Measurements from ENCODE around the gene NUP214.
"Not testable (repeated sequence)": the region's sequence is repeated elsewhere in the genome, so short reads cannot be mapped to it uniquely, and the experiment has no call there.

Gene NUP214

DNA sequence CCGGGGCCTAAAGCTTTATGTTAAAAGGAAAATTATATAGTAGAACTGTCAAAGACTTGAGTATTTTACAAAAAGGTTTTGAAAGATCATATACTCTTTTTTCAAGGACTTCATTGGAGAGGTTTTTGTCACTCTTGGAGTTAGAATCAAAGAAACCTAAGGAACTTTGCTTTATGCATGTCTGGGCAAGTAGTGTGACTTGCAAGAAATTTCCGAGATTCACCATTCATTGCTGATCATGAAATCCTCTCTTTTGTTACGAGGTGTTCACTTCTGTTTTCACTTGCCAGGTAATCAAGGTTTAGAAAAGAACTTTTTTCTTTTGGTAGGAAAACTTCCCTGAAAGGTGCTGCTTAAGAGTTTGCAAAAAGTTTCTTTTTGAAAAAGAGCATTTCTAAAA lies 64.8 kb downstream of the NUP214 start:
- Histone ChIP-seq H3K36me3 (ENCODE audit: control insufficient read depth in 1 of 2, insufficient read depth in 2 of 2, low read length in 2 of 2) (peaks cover 13 to 23% of the 10 kb centered on the region in 2 experiments), H3K9ac (ENCODE audit: low read length) (no peak overlapping the region), H2BK12ac (ENCODE audit: low read length) (no peak overlapping the region), H3K27me3 (ENCODE audit: insufficient read depth, low read length) (no peaks in the 10 kb centered on the region), H3K79me2 (ENCODE audit: control insufficient read depth, insufficient read depth, low read length, poor library complexity) (no peaks in the 10 kb centered on the region), H2BK120ac (ENCODE audit: insufficient read depth, low read length, poor library complexity) (no peak overlapping the region), H4K8ac (ENCODE audit: low read depth, low read length) (no peak overlapping the region), H2BK5ac (ENCODE audit: low read depth, low read length, poor library complexity) (no peak overlapping the region), H2AFZ (ENCODE audit: insufficient read depth, low read length, poor library complexity) (no peak overlapping the region), H3K4me3 (ENCODE audit: low read depth, low read length) (no peak overlapping the region), H3K18ac (ENCODE audit: low read length) (no peak overlapping the region), H3K79me1 (ENCODE audit: low read length) (no peaks in the 10 kb centered on the region), H3K4ac (ENCODE audit: low read depth, low read length) (no peak overlapping the region), H3K23ac (ENCODE audit: low read length) (no peak overlapping the region), H4K91ac (ENCODE audit: low read depth, low read length) (no peak overlapping the region), H4K12ac (ENCODE audit: low read depth, low read length) (no peak overlapping the region), H2AK5ac (ENCODE audit: low read length) (no peak overlapping the region), H3K4me1 (ENCODE audit: control insufficient read depth in 1 of 2, insufficient read depth in 2 of 2, low read length in 2 of 2) (no peaks in the 10 kb centered on the region), H3K4me2 (ENCODE audit: low read length) (no peak overlapping the region), H3K9me3 (ENCODE audit: insufficient read depth, low read depth, low read length) (peaks cover 2% of the 10 kb centered on the region), H3K14ac (ENCODE audit: low read length) (no peak overlapping the region), H3K27ac (ENCODE audit: low read depth, low read length) (no peak overlapping the region)
- no CpG with 5 or more reads among the region's 3 CpGs for WGBS (ENCODE audit: extremely low coverage, insufficient coverage, insufficient read length)
- DNase-seq = peak in 1 of 2 donors; percentile 54

DNA sequence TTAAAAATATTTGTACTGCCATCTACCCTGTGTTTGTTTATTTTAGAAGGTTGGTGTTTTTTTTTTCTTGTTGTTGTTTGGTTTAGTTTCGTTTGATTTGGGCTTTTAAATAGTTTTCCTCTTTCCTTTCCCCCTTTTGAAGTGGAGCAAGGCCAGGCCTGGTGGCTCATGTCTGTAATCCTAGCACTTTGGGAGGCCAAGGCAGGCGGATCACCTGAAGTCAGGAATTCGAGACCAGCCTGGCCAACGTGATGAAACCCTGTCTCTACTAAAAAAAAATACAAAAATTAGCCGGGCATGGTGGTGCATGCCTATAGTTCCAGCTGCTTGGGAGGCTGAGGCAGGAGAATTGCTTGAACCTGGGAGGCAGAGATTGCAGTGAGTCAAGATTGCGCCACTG lies 65.6 kb downstream of the NUP214 start:
- not testable (repeated sequence) for H3K4me2 ChIP-seq (ENCODE audit: low read length); H4K91ac ChIP-seq (ENCODE audit: low read depth, low read length); H3K14ac ChIP-seq (ENCODE audit: low read length); H3K23ac ChIP-seq (ENCODE audit: low read length); H3K9me3 ChIP-seq (ENCODE audit: insufficient read depth, low read depth, low read length); H2BK12ac ChIP-seq (ENCODE audit: low read length); H3K4me1 ChIP-seq (ENCODE audit: control insufficient read depth in 1 of 2, insufficient read depth in 2 of 2, low read length in 2 of 2); H4K8ac ChIP-seq (ENCODE audit: low read depth, low read length); H2AFZ ChIP-seq (ENCODE audit: insufficient read depth, low read length, poor library complexity); H3K27ac ChIP-seq (ENCODE audit: low read depth, low read length); H2BK120ac ChIP-seq (ENCODE audit: insufficient read depth, low read length, poor library complexity); H4K12ac ChIP-seq (ENCODE audit: low read depth, low read length); H2BK5ac ChIP-seq (ENCODE audit: low read depth, low read length, poor library complexity); H3K27me3 ChIP-seq (ENCODE audit: insufficient read depth, low read length); H3K9ac ChIP-seq (ENCODE audit: low read length); H2AK5ac ChIP-seq (ENCODE audit: low read length); H3K18ac ChIP-seq (ENCODE audit: low read length); H3K4me3 ChIP-seq (ENCODE audit: low read depth, low read length); H3K79me2 ChIP-seq (ENCODE audit: control insufficient read depth, insufficient read depth, low read length, poor library complexity); H3K79me1 ChIP-seq (ENCODE audit: low read length); H3K4ac ChIP-seq (ENCODE audit: low read depth, low read length)
- WGBS (ENCODE audit: extremely low coverage, insufficient coverage, insufficient read length) = no CpG with 5 or more reads among the region's 6 CpGs
- DNase-seq = peak in 1 of 2 donors; percentile 30
- H3K36me3 ChIP-seq (ENCODE audit: control insufficient read depth in 1 of 2, insufficient read depth in 2 of 2, low read length in 2 of 2) = peaks cover 13 to 21% of the 10 kb centered on the region in 2 experiments

DNA sequence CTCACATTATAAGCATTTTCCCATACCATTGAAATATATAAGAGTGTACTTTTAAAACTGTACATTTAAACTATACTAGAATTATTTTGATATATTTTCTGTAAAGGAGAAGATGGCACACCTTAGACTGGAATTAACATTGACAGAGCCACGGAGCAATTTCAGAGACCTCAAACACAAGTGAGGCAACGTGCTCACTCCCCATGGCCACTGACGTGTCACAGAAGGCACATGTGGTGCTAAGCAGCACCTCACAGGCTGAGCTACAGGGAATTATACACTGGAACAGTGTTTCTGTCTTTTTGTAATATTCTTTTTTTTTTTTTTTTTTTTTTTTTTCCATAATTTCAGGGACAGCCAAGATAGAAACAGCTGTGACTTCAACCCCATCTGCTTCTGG lies 66.5 kb downstream of the NUP214 start:
- Histone ChIP-seq H2BK5ac (ENCODE audit: low read depth, low read length, poor library complexity) (no peak overlapping the region), H3K18ac (ENCODE audit: low read length) (no peak overlapping the region), H3K4ac (ENCODE audit: low read depth, low read length) (no peak overlapping the region), H4K91ac (ENCODE audit: low read depth, low read length) (no peak overlapping the region), H2AFZ (ENCODE audit: insufficient read depth, low read length, poor library complexity) (no peak overlapping the region), H4K12ac (ENCODE audit: low read depth, low read length) (no peak overlapping the region), H3K79me2 (ENCODE audit: control insufficient read depth, insufficient read depth, low read length, poor library complexity) (no peaks in the 10 kb centered on the region), H3K9me3 (ENCODE audit: insufficient read depth, low read depth, low read length) (peaks cover 2% of the 10 kb centered on the region), H3K9ac (ENCODE audit: low read length) (peak overlapping the region; percentile 74), H3K79me1 (ENCODE audit: low read length) (no peaks in the 10 kb centered on the region), H3K14ac (ENCODE audit: low read length) (no peak overlapping the region), H4K8ac (ENCODE audit: low read depth, low read length) (no peak overlapping the region), H2BK12ac (ENCODE audit: low read length) (no peak overlapping the region), H2AK5ac (ENCODE audit: low read length) (no peak overlapping the region), H3K36me3 (ENCODE audit: control insufficient read depth in 1 of 2, insufficient read depth in 2 of 2, low read length in 2 of 2) (peaks cover 18 to 22% of the 10 kb centered on the region in 2 experiments), H3K23ac (ENCODE audit: low read length) (no peak overlapping the region), H3K27me3 (ENCODE audit: insufficient read depth, low read length) (no peaks in the 10 kb centered on the region), H2BK120ac (ENCODE audit: insufficient read depth, low read length, poor library complexity) (no peak overlapping the region), H3K27ac (ENCODE audit: low read depth, low read length) (no peak overlapping the region), H3K4me3 (ENCODE audit: low read depth, low read length) (no peak overlapping the region), H3K4me2 (ENCODE audit: low read length) (no peak overlapping the region), H3K4me1 (ENCODE audit: control insufficient read depth in 1 of 2, insufficient read depth in 2 of 2, low read length in 2 of 2) (no peaks in the 10 kb centered on the region)
- WGBS (ENCODE audit: extremely low coverage, insufficient coverage, insufficient read length) = no CpG with 5 or more reads among the region's 3 CpGs
- peak; percentile 62 to 73 for DNase-seq

DNA sequence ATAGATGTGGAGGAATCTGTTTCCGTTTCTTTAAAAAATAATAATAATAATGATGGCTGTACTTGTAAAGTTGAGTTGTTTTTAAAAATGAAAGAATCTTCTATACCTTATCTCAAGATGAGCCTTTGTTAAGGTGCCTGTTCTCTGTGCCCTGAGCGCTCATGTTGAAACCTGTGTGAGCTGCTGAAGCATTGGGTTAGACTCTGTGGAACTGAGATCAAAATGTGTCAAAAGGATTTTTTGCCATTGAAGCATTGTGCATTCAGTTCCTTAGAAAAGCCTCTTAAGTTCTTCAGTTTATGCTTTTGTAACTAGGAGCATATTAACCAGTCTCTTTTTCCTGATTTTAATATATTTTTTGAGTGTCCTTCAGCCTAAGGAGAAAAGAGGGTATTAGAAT lies 67.7 kb downstream of the NUP214 start:
- Histone ChIP-seq H3K4me3 (ENCODE audit: low read depth, low read length) (no peak overlapping the region), H4K12ac (ENCODE audit: low read depth, low read length) (no peak overlapping the region), H2BK5ac (ENCODE audit: low read depth, low read length, poor library complexity) (no peak overlapping the region), H3K18ac (ENCODE audit: low read length) (no peak overlapping the region), H3K27me3 (ENCODE audit: insufficient read depth, low read length) (no peaks in the 10 kb centered on the region), H3K36me3 (ENCODE audit: control insufficient read depth in 1 of 2, insufficient read depth in 2 of 2, low read length in 2 of 2) (peaks cover 26 to 27% of the 10 kb centered on the region in 2 experiments), H3K4ac (ENCODE audit: low read depth, low read length) (no peak overlapping the region), H2AK5ac (ENCODE audit: low read length) (no peak overlapping the region), H3K14ac (ENCODE audit: low read length) (no peak overlapping the region), H3K4me2 (ENCODE audit: low read length) (no peak overlapping the region), H2BK120ac (ENCODE audit: insufficient read depth, low read length, poor library complexity) (no peak overlapping the region), H3K27ac (ENCODE audit: low read depth, low read length) (no peak overlapping the region), H3K79me1 (ENCODE audit: low read length) (no peaks in the 10 kb centered on the region), H2AFZ (ENCODE audit: insufficient read depth, low read length, poor library complexity) (no peak overlapping the region), H4K91ac (ENCODE audit: low read depth, low read length) (no peak overlapping the region), H3K79me2 (ENCODE audit: control insufficient read depth, insufficient read depth, low read length, poor library complexity) (no peaks in the 10 kb centered on the region), H3K23ac (ENCODE audit: low read length) (no peak overlapping the region), H3K4me1 (ENCODE audit: control insufficient read depth in 1 of 2, insufficient read depth in 2 of 2, low read length in 2 of 2) (no peaks in the 10 kb centered on the region), H2BK12ac (ENCODE audit: low read length) (no peak overlapping the region), H3K9ac (ENCODE audit: low read length) (no peak overlapping the region), H4K8ac (ENCODE audit: low read depth, low read length) (no peak overlapping the region), H3K9me3 (ENCODE audit: insufficient read depth, low read depth, low read length) (peaks cover 2% of the 10 kb centered on the region)
- 100% methylated on average over 1 of the region's 2 CpGs for WGBS (ENCODE audit: extremely low coverage, insufficient coverage, insufficient read length)
- DNase-seq = no peak
